ENCODE data around the gene JSRP1. TPM values are rescaled to one million over a fixed set of nuclear protein-coding genes. Genes with fewer than 3 reads are reported as not detected.

JSRP1 gene
- total and polyA plus RNA-seq, 2 of the 8 experiments (the other 6 are each of a cell fraction or from before 2014, with no cell fraction given): 0.24 to 0.56 TPM

- TF ChIP-seq USF2 (IDR thresholded peaks at IDR 0.05; ENCODE audit: low read length): no peak
- TF ChIP-seq CHD2 (IDR thresholded peaks at IDR 0.05; ENCODE audit: low read length): peak; percentile 73
- TF ChIP-seq TEAD4 (IDR thresholded peaks at IDR 0.05; ENCODE audit: low read depth, low read length): 0 out of 2 replicates have a peak, but pooled peaks have one; percentile 10
- TF ChIP-seq CBX8 (IDR thresholded peaks at IDR 0.05; ENCODE audit: borderline replicate concordance, low read depth, low read length): no peak
- peak in 1 of 2 experiments; percentile 89; a peak in 2 of 4 replicates for TF ChIP-seq SIN3A (conservative IDR thresholded peaks at IDR 0.05 in 1 of 2, IDR thresholded peaks at IDR 0.05 in 1 of 2; ENCODE audit: low read depth in 1 of 2, low read length in 2 of 2)
- no peak for TF ChIP-seq FOSL1 (IDR thresholded peaks at IDR 0.05; ENCODE audit: insufficient read depth, low read depth, low read length)
- TF ChIP-seq, protein P1, sequence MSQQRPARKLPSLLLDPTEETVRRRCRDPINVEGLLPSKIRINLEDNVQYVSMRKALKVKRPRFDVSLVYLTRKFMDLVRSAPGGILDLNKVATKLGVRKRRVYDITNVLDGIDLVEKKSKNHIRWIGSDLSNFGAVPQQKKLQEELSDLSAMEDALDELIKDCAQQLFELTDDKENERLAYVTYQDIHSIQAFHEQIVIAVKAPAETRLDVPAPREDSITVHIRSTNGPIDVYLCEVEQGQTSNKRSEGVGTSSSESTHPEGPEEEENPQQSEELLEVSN (IDR thresholded peaks at IDR 0.05): peak; percentile 99
- TF ChIP-seq SUZ12 (IDR thresholded peaks at IDR 0.05; ENCODE audit: low read length): no peak
- no peak; the same call in 1 of the 2 replicates for TF ChIP-seq KDM5A (IDR thresholded peaks at IDR 0.05; ENCODE audit: low read length)
- peak; percentile 63 for TF ChIP-seq TAF7 (optimal IDR thresholded peaks at IDR 0.05; ENCODE audit: borderline replicate concordance, low read depth, low read length)
- TF ChIP-seq CREB1 (IDR thresholded peaks at IDR 0.05): peak; percentile 48
- no peak for TF ChIP-seq SP2 (IDR thresholded peaks at IDR 0.05; ENCODE audit: low read length)
- TF ChIP-seq SP1 (IDR thresholded peaks at IDR 0.05; ENCODE audit: low read depth, low read length): no peak
- no peak for TF ChIP-seq BCL11A (IDR thresholded peaks at IDR 0.05; ENCODE audit: low read depth in 2 of 2, low read length in 2 of 2)
- no peak for TF ChIP-seq SAP30 (IDR thresholded peaks at IDR 0.05; ENCODE audit: insufficient read depth, insufficient replicate concordance, low read length)
- no peak for TF ChIP-seq CTBP2 (IDR thresholded peaks at IDR 0.05; ENCODE audit: borderline replicate concordance, insufficient read depth, insufficient read length, low read length)
- no peak for TF ChIP-seq RNF2 (IDR thresholded peaks at IDR 0.05; ENCODE audit: borderline replicate concordance, low read depth, low read length, missing control alignments, poor library complexity, severe bottlenecking)
- peak; percentile 77 to 90 for TF ChIP-seq POLR2A (IDR thresholded peaks at IDR 0.05; ENCODE audit: control extremely low read depth in 1 of 2, low read depth in 2 of 2, low read length in 2 of 2)
- peak; percentile 35 for TF ChIP-seq SP4 (IDR thresholded peaks at IDR 0.05; ENCODE audit: low read length)
- TF ChIP-seq YY1 (IDR thresholded peaks at IDR 0.05; ENCODE audit: low read depth, low read length): no peak
- peak; percentile 21; the same call in 1 of the 2 replicates for TF ChIP-seq ATF3 (IDR thresholded peaks at IDR 0.05; ENCODE audit: insufficient read depth, low read depth, low read length)
- no peak for TF ChIP-seq CBX5 (IDR thresholded peaks at IDR 0.05; ENCODE audit: low read depth, low read length)
Measured at GRCh38 chr19:2236314-2237050, 19.7 kb downstream of the JSRP1 start, which contains the start of the genes PLEKHJ1 and SF3A2 (continued).
